GM19193 (cell line): Measurements from ENCODE around the gene CTNND2.

Experiments
- POLR2A ChIP-seq: IDR thresholded peaks from 4 replicates; pipeline ENCODE4 v1.6.1; 2011; ENCODE audit not compliant: insufficient read depth, insufficient read length; ENCODE audit errors: extremely low read depth

CTNND2 gene

GRCh38 chr5:11306365-11306764 is 597.9 kb downstream of the CTNND2 start:
- no peak for TF ChIP-seq POLR2A

- no peak for TF ChIP-seq POLR2A
Measured at GRCh38 chr5:11305245-11305644, 599.0 kb downstream of the CTNND2 start.

- TF ChIP-seq POLR2A: no peak
Measured at GRCh38 chr5:11304641-11305040, 599.6 kb downstream of the CTNND2 start.

- TF ChIP-seq POLR2A: no peak
Measured at GRCh38 chr5:11302663-11303062, 601.6 kb downstream of the CTNND2 start.

- no peak for TF ChIP-seq POLR2A
Measured at GRCh38 chr5:11301171-11301570, 603.1 kb downstream of the CTNND2 start.

GRCh38 chr5:11300736-11301135 is 603.5 kb downstream of the CTNND2 start:
- no peak for TF ChIP-seq POLR2A

- no peak for TF ChIP-seq POLR2A
Measured at GRCh38 chr5:11298877-11299276, 605.4 kb downstream of the CTNND2 start.

GRCh38 chr5:11293523-11293922 is 610.7 kb downstream of the CTNND2 start:
- TF ChIP-seq POLR2A: no peak

GRCh38 chr5:11292648-11293356 is 611.4 kb downstream of the CTNND2 start:
- no peak for TF ChIP-seq POLR2A

- TF ChIP-seq POLR2A: no peak
Measured at GRCh38 chr5:11289733-11290132, 614.5 kb downstream of the CTNND2 start.

- no peak for TF ChIP-seq POLR2A
Measured at GRCh38 chr5:11289208-11289607, 615.0 kb downstream of the CTNND2 start.

GRCh38 chr5:11281842-11282241 is 622.4 kb downstream of the CTNND2 start:
- no peak for TF ChIP-seq POLR2A

- TF ChIP-seq POLR2A: no peak
Measured at GRCh38 chr5:11277323-11277722, 626.9 kb downstream of the CTNND2 start.

- no peak for TF ChIP-seq POLR2A
Measured at GRCh38 chr5:11273180-11273903, 630.9 kb downstream of the CTNND2 start.

- TF ChIP-seq POLR2A: no peak
Measured at GRCh38 chr5:11269515-11269914, 634.7 kb downstream of the CTNND2 start.

- TF ChIP-seq POLR2A: no peak
Measured at GRCh38 chr5:11268891-11269290, 635.4 kb downstream of the CTNND2 start.
